GF-D8 (cell line): ENCODE results near the gene HERC3.

Source experiments
- DNase-seq: peaks from one replicate; lab custom pipeline; 2025; lab: John Stamatoyannopoulos, UW

HERC3 gene

DNA sequence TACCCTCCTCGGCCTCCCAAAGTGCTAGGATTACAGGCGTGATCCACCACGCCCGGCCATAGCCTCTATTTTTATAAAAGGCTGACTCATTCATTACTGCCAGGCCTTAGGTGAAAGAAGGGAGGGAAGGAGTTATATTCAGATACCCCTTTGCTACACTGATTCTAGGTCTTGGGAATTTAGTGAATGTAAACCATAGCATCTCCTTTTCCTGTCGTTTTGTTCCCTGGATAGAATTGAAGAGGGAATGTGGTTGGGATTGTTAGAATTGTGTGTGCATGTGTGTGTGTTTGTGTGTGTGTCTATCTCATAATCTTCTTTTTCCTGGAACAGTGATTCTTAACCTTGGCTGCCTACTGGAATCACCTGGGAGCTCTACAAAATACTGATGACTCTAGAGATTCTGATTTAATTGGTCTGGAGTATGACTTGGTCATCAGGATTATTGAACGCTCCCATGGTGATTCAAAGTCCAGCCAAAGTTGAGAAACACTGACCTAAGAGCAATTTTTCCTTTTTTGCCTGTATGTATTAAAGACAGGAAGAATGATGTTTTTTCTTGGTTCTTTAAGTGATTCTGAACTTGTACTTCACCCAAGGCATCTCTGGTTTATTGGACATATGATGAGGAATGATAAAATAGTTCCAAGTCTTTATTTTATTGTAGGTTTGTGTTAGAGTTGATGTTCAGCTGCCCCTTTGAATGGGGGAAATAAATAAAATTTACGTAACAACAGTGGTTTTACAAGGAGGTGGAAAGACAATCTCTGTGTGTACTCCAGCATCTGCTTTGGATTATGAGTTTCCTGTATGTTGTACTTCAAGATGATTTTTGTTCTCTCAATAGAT is 68.4 kb downstream of the HERC3 start:
- DNase-seq: no peak

DNA sequence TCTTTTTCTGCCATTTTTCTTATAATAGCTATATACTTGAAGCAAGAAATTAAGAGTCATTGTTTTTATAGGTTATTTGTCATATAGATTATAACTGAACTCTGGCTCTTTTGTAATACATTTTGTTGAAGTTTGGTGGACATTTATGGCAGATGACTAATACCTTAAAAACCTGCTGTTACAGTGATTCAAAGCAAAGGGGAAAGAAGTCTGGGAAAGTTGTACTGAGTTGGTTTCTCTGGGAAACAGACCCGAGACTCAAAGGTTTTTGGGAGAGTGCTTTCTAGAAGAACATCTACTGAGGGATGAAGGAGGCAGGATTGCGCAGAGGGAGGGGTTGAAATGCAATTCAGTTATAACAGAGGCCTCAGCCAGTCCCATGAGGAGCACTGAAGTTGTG is 69.5 kb downstream of the HERC3 start:
- DNase-seq: no peak

DNA sequence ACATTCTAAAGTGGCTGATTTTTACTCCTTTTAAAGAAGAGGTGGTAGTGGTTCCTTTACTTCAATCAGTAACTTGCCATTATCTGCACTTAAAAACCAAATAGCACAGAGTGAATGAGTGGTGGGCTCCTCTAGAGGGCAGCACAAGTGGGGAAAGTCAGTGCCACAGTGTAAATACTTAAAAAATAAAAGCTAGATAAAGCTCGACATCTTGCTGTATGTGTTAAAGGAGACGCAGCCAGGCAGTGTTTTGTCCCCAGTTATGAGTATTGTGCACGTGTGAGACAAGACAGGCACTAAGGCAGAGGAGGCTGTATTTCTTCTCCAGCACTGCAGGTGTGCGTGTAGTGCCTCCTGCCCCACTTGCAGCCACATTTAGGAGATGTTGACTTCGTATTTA is 80.7 kb downstream of the HERC3 start:
- no peak for DNase-seq

DNA sequence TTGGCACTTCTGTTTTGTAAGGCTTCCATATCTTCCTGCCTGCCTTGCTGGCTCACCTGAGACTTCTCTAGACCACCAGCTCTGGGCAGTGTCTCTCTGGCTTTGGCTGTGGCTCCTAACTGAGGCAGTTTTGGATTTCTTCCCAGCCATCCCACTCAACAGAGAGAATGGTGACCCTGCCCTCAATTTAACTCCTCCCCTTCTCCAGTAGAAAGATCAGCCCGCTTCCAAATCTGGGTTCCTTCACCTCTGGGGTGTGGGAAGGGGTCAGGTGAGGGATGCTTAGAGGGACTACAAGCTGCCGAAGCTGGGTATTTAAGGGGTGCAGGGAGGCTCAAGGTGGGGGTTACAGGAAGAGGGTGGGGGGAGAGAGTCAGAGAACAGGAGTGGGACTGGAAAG is 81.6 kb downstream of the HERC3 start:
- DNase-seq: no peak

DNA sequence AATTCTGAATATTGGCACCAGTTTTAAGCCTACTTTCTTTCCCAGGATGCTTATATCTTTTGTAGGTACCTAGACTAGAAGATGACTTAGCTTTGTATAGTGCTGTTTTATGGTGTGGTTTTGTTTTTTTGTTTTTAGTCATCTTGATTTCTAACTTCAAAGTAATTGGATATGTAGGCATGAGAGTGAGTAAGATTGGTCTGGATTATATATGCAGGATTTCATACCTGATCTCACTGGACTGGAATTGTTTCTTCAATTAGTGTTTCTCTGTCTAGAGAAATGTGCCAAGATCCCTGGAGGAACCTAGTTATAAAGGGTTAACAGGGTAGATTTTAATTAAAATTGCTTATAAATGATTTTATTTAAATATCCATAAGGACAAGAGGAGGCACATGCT is 82.3 kb downstream of the HERC3 start:
- DNase-seq: no peak

DNA sequence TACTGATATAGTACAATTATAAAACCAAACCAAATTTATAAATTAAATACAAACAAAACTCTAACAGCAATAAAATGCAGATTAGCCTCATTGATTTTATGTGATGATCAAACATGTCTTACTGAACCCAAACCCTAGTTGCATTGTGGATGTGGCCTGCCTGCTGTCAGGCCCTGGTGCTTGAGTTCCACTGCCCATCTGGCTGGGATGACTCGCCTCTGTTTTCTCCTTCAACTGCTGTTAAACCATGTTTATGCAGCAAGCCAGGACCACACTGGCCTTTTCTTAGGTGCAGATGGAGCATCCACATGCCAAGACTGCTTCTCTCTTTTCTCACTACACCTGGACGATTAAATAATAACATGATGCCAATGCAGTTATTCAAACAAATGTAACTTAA is 82.7 kb downstream of the HERC3 start:
- no peak for DNase-seq

DNA sequence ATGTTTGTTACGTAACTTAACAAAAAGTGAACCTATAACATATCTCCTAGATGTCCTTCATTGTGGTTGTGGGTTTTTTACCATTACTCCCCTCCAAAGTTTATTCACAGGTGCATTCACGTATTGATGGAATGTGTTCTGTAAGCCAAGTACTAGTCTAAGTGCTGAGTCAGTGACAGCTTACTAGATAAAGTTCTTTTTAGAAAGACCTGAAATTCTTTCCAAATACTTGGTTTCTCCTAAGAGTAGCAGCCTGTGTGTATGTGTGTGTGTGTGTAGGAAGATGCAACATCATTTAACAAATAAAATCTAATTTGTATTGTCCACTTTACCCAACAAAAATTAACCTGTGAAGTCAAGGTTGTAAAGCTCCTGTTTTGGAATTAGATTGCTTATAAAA is 83.3 kb downstream of the HERC3 start:
- no peak for DNase-seq

DNA sequence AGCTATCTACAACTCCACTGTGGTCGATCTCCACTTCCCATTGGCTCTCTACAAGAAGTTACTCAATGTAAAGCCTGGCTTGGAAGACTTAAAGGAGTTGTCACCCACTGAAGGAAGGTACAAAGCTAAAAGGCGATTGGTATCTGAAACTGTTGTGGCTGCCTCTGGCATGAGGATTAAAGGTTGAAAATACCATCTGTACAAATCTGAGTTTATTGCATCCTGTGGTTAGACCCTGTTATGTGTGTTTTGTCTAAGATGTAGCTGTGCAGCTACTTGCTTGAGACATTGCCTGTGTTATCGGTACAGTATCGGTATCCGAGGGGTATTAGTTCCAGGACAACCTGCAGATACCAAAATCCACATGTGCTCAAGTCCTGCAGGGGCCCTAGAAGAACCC is 88.9 kb downstream of the HERC3 start:
- no peak for DNase-seq

DNA sequence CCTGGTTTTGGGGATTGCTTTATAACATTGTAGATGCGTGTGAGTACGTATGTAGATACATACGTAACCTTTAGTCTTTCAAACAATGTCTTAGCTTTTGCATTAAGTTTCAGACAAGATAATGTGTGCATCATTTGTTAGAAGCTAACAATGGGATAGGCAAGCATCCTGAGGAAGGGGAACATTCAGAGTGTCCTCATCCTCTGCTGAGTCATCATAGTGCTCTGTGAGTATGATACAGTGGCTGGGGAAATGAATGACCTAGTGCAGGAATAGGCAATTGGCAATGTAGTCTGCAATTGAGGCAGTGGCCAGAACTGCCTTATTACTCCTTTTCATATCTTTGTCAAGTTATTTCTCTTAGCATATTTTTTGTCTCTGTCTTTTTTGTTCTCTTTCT is 98.1 kb downstream of the HERC3 start:
- no peak for DNase-seq

DNA sequence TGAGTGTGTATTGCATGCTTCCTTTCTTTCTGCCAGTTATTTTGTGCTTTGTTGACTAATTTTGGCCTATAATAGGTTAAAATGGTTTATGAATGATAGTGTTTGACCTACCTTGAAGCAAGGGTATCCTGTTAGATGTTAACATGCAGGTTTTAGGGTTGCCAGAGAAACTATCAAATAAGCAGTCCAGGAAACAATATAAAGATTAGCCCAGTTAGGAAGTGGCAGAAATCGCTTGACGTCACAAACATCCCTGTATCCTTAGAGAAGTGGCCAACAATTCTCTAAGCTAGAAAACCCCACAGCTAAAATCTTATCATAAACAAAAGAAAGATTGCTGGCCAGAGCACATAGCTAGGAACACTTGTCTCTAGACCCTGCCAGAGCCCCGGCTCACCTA is 101.5 kb downstream of the HERC3 start:
- no peak for DNase-seq

DNA sequence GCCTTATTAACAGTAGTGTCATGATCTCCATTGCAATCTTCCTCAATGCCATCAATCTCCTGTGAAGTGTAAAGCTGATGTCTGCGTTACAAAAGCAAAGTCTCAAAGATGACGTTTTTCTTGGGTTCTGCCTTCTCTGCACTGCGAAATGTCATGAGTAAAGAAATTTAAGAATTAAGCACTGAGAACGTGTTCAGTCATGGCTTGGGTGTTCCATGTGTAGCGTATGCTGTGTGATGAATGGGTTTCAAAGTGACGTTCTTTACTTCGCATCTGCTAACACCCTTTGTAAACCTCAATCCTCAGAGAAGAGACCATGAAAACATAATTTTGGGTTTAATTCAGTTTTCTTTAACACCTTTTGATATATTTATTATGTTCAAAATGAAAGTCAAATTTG is 104.3 kb downstream of the HERC3 start:
- no peak for DNase-seq

DNA sequence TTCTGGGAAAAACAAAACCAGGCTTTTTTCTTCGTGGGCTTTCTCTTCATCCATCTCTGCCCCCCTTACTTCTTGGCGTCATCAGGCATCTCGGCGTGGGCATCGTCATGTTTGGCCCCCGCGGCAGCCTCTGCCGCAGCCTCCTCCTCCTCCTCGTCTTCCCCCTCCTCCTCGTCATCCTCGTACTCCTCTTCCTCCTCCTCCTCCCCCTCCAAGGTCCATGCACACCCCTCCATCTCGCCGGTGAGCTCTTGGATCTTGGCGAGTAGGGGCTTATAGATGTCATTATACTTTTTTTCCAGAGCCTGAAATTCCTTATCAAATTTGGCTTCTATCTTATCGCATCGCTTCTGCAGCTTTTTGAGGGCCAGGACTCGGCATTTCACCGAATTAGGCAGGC is 104.9 kb downstream of the HERC3 start:
- no peak for DNase-seq

DNA sequence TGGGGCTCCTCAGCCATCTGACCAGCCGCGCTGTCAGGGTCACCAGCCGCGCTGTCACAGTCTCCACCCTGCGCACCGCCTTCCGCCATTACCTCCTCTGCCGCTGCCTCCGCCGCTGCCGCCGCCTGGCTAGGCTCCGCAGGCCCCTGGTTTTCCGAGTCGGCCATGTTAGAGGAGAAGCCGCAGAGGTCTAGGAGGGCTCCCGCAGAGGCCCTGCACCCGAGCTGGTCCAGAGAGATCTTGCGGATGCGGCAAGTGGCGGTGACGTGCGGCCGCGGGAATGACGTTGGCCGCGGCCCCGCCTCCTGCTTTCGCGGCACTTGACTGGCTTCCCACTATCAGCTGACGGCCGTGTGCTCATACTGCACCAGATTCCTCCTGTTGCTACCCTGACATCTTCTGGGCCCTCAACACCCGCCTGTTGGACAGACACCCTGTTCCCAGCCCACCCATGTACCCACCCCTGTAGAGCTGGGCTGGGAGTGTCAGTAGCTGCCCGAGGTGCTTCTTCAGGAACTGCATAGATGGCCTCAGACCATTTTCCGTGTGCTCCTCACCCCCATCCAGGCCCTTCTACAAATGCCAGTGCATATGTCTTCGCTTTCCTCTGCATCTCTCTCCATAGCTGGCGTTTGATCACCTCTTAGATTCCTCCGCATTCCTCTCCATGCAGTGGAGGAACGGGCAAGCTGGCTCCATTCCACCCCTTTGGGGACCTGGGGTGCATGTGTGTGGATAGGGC is 105.5 kb downstream of the HERC3 start, which contains the start of gene NAP1L5:
Gene NAP1L5, minus strand, starts transcription at position 242 of the 742 bp plus-strand sequence. Its CDS starts 75 bp downstream, at position 167.
- DNase-seq: no peak

DNA sequence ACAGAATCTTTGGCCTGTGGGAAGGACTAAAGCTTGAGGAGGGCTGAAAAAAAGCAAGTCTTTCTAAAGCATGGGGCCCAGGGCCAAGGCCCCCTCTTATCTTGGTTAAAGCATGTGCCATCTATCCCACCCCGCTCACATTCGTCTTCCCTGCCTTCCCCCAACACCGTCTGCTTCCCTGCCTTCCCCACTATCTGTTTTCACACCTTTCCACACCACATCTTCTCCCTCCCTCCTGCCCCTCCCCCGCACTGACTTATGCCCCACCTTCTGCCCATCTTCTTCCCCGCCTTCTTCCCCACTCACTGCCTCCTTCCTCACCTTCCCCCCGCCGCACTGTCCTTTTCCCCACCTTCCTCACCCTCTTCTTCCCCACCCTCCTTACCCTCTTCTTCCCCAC is 106.2 kb downstream of the HERC3 start:
- DNase-seq: no peak

DNA sequence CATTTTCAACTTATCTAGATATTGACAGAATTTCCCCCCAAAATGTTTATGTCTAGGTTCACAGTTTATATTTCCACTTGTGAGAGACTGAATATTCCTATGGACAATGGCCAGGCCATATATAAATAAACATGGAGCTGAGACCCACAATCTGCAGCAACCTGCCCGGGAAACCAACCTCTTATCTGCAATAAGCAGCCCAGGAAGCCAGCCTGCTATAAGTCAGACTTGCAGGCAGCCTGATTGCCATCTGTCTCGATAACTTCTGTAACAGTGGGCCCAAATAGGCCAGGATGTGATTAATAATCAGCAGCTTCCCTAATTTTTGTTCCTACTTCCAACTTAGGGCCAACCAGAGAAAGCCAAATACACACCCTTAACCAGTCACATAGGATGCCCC is 110.5 kb downstream of the HERC3 start:
- no peak for DNase-seq

DNA sequence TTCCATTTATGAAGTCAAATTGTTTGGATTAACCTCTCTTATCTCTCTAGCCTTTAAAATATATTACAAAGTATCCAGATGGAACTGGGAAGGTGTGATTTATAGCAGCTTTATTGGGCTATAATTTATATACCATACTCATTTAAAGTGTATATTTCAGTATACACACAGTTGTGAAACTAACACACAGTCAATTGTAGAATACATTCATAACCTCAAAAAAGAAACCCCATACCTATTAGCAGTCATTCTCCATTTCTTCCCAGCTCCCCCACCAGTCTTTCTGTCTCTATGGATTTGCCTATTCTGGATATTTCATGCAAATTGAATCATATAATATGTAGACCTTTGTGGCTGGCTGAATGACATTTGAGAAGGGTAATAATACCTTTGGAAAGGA is 112.9 kb downstream of the HERC3 start:
- no peak for DNase-seq

DNA sequence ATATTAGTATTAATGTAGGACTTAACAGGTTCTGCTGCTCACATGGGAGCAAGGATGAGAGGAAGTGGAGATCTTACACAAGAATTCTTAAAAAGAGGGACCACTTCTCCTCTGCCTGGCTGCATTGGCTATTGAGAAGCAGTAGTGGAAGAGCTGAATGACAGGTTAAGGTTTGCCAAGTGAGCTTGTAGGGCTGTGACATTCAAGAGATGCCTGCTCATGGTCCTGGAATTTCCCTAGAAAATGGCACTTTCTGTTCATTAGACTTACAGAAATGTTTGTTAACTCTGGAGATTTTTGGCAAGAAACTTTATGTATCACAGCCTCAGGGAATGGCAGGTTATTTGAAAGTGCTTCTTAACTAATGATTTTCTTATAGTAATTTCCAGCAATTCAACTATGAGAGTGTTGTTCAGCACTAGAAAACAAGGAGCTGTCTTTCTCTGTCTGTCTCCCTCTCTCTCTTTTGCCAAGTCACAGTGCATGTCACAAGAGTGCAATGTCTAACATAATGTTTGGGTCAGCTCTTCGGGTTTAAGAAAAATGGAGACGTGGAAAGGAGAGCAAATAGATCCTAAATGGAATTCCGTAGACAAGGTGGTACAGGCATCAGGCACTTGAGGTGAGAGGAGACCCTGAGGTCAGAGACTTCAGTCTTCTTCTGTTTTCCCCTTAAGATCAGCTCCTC is 113.7 kb downstream of the HERC3 start:
- no peak for DNase-seq

DNA sequence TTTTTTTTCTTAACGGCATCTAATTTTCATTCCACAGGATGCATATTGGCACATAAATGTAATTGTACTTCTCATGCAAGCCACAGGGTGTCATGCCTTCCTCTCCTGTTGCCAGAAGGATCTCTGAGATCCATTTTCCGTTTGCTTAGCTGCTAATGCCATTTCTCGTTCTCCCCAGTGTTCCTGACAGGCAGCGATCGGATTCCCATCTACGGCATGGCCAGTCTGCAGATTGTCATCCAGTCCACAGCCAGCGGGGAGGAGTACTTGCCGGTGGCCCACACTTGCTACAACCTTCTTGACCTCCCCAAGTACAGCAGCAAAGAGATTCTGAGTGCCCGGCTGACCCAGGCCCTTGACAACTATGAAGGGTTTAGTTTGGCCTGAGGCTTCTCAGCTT is 114.3 kb downstream of the HERC3 start:
- DNase-seq: no peak

DNA sequence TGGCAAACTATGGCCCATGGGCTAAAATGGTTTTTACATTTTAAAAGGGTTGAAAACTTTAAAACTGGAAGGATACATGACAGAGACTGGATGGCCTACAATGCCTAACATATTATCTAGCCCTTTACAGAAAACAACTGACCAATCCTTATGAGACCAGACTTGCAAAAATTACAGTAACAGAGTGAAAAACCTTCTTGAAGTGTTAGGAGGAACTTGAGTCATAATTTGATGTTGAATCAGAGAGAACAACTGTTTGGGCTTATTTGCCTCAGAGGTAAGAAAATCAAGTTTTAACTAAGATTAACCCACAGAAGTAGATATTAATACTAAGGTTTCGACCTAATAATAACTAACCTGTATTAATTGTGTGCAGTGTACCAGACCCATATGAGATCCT is 117.7 kb downstream of the HERC3 start:
- DNase-seq: no peak

DNA sequence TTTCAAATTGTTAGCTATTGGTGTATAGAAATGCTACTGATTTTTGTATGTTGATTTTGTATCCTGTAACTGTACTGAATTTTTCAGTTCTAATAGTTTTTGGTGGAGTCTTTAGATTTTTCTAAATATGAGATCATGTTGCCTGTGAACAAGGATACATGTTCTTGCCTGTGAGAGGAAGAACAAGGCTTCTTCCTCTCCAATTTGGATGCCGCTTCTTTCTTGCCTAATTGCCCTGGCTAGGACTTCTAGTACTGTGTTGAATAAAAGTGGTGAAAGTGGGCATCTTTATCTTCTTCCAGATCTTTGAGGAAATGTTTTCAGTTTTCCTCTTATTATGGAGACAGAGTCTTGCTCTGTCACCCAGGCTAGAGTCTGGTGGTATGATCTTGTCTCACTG is 121.5 kb downstream of the HERC3 start:
- DNase-seq: no peak

DNA sequence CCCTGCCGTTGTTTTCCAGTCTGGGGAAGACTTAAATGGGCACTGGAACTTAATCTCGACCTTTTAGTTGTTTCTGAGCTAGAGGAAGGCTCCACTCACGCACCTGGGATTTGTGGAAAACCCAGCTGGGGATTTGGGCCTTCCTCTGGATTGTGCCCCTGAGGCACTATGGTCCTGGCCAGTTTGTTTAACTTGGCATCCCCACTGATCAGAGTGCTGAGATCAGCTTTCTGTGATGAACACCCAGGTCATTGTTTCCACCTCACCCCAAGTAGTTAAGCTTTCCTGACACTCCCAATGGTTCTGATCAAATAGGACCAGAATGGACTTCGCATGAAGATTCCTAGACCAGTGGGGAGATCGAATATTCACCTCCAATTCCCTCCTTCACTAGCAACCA is 125.8 kb downstream of the HERC3 start:
- DNase-seq: no peak

DNA sequence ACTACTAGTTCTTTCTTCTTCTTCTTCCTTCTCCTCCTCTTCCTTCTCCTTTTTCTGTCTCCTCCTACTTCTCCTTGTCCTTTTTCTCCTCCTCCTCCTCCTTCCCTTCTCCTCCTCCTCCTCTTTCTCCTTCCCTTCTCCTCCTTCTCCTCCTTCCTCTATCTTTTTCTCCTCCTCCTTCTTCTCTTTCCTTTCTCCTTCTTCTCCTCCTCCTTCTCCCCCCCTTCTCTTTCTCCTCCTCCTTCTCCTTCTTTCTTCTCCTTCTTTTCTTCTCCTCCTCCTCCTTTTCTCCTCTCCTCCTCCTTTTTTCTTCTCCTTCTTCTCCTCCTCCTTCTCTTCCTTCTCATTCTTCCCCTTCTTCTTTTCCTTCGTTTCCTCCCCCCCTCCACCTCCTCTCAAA is 127.1 kb downstream of the HERC3 start:
- DNase-seq: peak; percentile 6
